Measurements from ENCODE around the gene KCP.
"Not testable (repeated sequence)": the region's sequence is repeated elsewhere in the genome, so short reads cannot be mapped to it uniquely, and the experiment has no call there.

The KCP gene

GRCh38 chr7:128919881-128920799, 9.6 kb upstream of the KCP start:
- DNase-seq = no peak

- DNase-seq = no peak
Measured at GRCh38 chr7:128919241-128919640, 8.7 kb upstream of the KCP start.

GRCh38 chr7:128918016-128918665, 7.6 kb upstream of the KCP start:
- no peak for DNase-seq

- DNase-seq = no peak
Measured at GRCh38 chr7:128917122-128917521, 6.6 kb upstream of the KCP start.

- DNase-seq = no peak
Measured at GRCh38 chr7:128916643-128916915, 6.1 kb upstream of the KCP start.

GRCh38 chr7:128915841-128916642, 5.5 kb upstream of the KCP start:
- peak; percentile 40 for DNase-seq

- peak; percentile 53 for DNase-seq
Measured at GRCh38 chr7:128915271-128915819, 4.8 kb upstream of the KCP start.

- no peak for DNase-seq
Measured at GRCh38 chr7:128914566-128915151, 4.2 kb upstream of the KCP start.

GRCh38 chr7:128913870-128914565, 3.5 kb upstream of the KCP start:
- DNase-seq = no peak

GRCh38 chr7:128912709-128913495, 2.4 kb upstream of the KCP start:
- DNase-seq = not testable (repeated sequence)

GRCh38 chr7:128912281-128912680, 1.8 kb upstream of the KCP start:
- DNase-seq = no peak

GRCh38 chr7:128911423-128912031, 1.0 kb upstream of the KCP start:
- DNase-seq = no peak

- DNase-seq = peak; percentile 58
Measured at GRCh38 chr7:128909625-128910568, 612 bp downstream of the KCP start.

- DNase-seq = peak; percentile 61
Measured at GRCh38 chr7:128908750-128909624, 1.5 kb downstream of the KCP start.

- DNase-seq = no peak
Measured at GRCh38 chr7:128906766-128907559, 3.5 kb downstream of the KCP start.

GRCh38 chr7:128906001-128906765, 4.3 kb downstream of the KCP start:
- no peak for DNase-seq
